Measurements from ENCODE around the gene SLC25A43. TPM values are rescaled to one million over a fixed set of nuclear protein-coding genes. Genes with fewer than 3 reads are reported as not detected.
A peak's percentile ranks its signal among the peaks of the same experiment; 100 is the strongest.

SLC25A43 gene
- total RNA-seq, 1 donor from 2014 or later: 13.4 TPM

DNA sequence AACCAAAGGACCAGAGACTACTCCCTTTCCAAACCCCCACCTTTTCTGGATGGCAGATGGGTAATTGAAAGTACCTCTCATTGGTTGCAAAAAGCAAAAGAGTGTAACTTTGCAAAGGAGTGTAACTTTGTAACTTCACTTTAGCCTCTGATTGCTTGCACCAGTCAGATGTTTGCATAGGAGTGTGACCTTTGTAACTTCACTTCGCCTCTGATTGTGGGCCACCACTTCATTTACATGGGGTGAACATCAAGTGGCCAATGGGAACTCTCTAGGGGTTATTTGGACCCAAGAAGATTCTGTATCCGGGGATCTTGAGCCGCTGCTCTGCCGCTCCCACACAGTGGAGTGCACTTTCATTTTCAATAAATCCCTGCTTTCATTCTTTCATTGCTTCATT is 9.9 kb upstream of the SLC25A43 start:
- no peak overlapping the region for H3K4me3 Mint-ChIP-seq (ENCODE audit: low read depth)
- H3K36me3 Mint-ChIP-seq (ENCODE audit: low read depth): no peaks in the 10 kb centered on the region
- DNase-seq (ENCODE audit: low spot score): no peak
- peaks cover 6% of the 10 kb centered on the region for H3K27me3 Mint-ChIP-seq (ENCODE audit: low read depth)
- intact Hi-C loops (cut with micrococcal nuclease): no loop called here
- peaks cover 1% of the 10 kb centered on the region for H3K4me1 Mint-ChIP-seq (ENCODE audit: low read depth)
- H3K27ac Mint-ChIP-seq: no peak overlapping the region
- H3K9me3 Mint-ChIP-seq: no peaks in the 10 kb centered on the region

DNA sequence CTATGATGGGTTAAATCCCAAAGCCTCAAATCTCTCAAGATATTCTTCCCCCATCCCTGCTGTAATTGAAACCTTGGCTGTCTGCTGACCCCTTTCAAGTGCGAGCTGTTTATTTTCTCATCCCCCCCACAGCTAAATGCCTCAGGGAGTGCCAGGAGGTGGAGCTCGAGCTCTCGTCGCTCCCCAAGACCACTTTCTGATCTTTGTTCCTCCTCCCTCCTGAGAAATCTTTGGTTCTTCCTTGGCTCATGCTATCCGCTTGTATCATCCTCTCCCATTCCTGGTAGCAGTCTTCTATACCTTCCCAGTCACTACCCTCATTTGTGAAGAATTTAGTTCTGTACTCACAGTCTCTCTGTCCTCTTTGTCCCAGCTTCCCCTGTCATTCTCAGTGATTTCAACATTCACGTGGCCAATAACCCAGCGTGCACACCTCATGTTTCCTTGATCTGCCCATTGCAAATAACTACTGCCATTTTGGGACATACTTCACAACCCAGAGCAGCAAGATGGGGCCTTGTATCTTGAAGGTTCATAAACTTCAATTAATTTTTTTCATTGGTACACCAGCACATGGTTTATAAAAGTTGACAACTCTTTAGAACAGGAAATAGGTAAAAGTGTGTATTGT is 9.2 kb upstream of the SLC25A43 start:
- no peak overlapping the region for H3K27ac Mint-ChIP-seq
- H3K4me3 Mint-ChIP-seq (ENCODE audit: low read depth): no peak overlapping the region
- intact Hi-C loops (cut with micrococcal nuclease): no loop called here
- DNase-seq (ENCODE audit: low spot score): no peak
- peaks cover 1% of the 10 kb centered on the region for H3K4me1 Mint-ChIP-seq (ENCODE audit: low read depth)
- no peaks in the 10 kb centered on the region for H3K9me3 Mint-ChIP-seq
- no peaks in the 10 kb centered on the region for H3K36me3 Mint-ChIP-seq (ENCODE audit: low read depth)
- peaks cover 6% of the 10 kb centered on the region for H3K27me3 Mint-ChIP-seq (ENCODE audit: low read depth)

DNA sequence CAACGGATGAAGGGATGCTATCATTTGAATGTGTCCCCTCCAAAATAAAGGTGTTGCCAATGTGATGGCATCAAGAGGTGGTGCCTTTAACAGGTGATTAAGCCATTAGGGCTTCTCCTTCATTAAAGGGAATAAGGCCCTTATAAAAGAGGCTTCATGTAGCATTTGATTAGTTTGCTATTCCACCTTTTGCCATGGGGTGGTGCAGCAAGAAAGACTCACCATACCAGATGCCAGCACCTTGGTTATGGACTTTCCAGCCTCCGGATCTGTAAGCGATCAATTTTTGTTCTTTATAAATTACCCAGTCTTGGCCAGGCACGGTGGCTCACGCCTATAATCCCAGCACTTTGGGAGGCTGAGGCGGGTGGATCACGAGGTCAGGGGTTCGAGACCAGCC is 7.9 kb upstream of the SLC25A43 start:
- intact Hi-C loops (cut with micrococcal nuclease): no loop called here
- H3K36me3 Mint-ChIP-seq (ENCODE audit: low read depth): no peaks in the 10 kb centered on the region
- no peak for DNase-seq (ENCODE audit: low spot score)
- H3K4me1 Mint-ChIP-seq (ENCODE audit: low read depth): peaks cover 1% of the 10 kb centered on the region
- no peak overlapping the region for H3K4me3 Mint-ChIP-seq (ENCODE audit: low read depth)
- H3K9me3 Mint-ChIP-seq: no peaks in the 10 kb centered on the region
- peaks cover 8% of the 10 kb centered on the region for H3K27me3 Mint-ChIP-seq (ENCODE audit: low read depth)
- H3K27ac Mint-ChIP-seq: no peak overlapping the region

DNA sequence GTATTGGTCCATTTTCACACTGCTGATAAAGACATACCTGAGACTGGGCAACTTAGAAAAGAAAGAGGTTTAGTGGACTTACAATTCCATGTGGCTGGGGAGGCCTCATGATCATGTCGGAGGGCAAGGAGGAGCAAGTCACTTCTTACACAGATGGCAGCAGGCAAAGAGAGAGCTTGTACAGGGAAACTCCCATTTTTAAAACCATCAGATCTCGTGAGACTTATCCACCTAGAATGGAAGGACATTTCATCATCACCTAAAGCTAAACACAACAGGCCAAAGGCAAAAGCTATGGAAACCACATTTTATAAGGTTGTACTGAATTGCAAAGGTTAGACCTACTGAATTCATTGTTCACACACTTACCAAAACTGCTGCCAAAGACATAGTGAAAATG is 6.0 kb upstream of the SLC25A43 start:
- Mint-ChIP-seq H3K36me3 (ENCODE audit: low read depth) (no peaks in the 10 kb centered on the region), H3K4me3 (ENCODE audit: low read depth) (no peak overlapping the region), H3K27ac (no peak overlapping the region), H3K9me3 (no peaks in the 10 kb centered on the region), H3K4me1 (ENCODE audit: low read depth) (peaks cover 1% of the 10 kb centered on the region), H3K27me3 (ENCODE audit: low read depth) (peaks cover 8% of the 10 kb centered on the region)
- DNase-seq (ENCODE audit: low spot score): no peak
- intact Hi-C loops (cut with micrococcal nuclease): no loop called here

DNA sequence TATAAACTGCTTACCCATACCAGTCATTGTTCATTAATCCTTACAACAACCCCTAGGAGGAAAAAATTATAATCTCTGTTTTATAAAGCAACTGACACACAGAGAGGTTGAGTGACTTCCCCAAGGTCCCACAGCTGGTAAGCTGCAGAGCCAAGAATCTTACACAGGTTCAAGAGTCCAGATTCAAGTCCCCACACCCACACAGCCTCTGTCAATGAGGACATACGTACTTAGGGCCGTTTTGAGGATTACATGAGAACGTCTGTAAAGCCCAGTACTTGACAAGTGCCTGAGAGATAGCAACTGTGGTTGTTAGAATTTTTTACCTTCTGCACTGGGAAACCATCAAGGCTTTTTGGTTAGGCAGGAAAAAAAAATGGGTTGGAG is 556 bp upstream of the SLC25A43 start:
- peaks cover 5% of the 10 kb centered on the region for H3K27me3 Mint-ChIP-seq (ENCODE audit: low read depth)
- no peak for DNase-seq (ENCODE audit: low spot score)
- peak overlapping the region; percentile 87 for H3K4me3 Mint-ChIP-seq (ENCODE audit: low read depth)
- H3K36me3 Mint-ChIP-seq (ENCODE audit: low read depth): peaks cover 5% of the 10 kb centered on the region
- H3K27ac Mint-ChIP-seq: peak overlapping the region; percentile 78
- H3K9me3 Mint-ChIP-seq: no peaks in the 10 kb centered on the region
- intact Hi-C loops (cut with micrococcal nuclease): loop anchor here (2.0 kb wide), 1 partner anchor 70 kb away; the partner anchor contains the start of gene SLC25A5
- peaks cover 21% of the 10 kb centered on the region for H3K4me1 Mint-ChIP-seq (ENCODE audit: low read depth)

DNA sequence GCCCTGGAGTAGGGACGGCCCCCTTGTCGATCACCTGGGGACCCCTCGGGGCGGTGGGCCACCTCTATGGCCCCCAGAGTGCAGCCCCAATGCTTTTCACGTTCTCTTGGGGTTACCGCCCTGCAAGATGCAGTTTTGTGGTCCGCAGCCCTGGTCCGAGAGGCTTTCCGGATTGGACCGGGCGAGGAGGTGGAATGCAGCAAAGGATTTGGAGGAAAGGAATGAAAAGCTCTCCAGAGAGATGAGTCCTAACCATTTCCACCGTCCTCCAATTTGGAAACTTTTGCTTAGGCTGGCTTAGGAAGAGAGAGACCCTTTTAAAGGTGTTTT is 601 bp downstream of the SLC25A43 start:
- Mint-ChIP-seq H3K36me3 (ENCODE audit: low read depth) (peaks cover 5% of the 10 kb centered on the region), H3K4me1 (ENCODE audit: low read depth) (peaks cover 21% of the 10 kb centered on the region), H3K9me3 (no peaks in the 10 kb centered on the region), H3K27ac (no peak overlapping the region), H3K4me3 (ENCODE audit: low read depth) (peak overlapping the region; percentile 75), H3K27me3 (ENCODE audit: low read depth) (peaks cover 2% of the 10 kb centered on the region)
- DNase-seq (ENCODE audit: low spot score): no peak
- intact Hi-C loops (cut with micrococcal nuclease): loop anchor here (2.0 kb wide), 1 partner anchor 69 kb away; the partner anchor contains the start of gene SLC25A5

DNA sequence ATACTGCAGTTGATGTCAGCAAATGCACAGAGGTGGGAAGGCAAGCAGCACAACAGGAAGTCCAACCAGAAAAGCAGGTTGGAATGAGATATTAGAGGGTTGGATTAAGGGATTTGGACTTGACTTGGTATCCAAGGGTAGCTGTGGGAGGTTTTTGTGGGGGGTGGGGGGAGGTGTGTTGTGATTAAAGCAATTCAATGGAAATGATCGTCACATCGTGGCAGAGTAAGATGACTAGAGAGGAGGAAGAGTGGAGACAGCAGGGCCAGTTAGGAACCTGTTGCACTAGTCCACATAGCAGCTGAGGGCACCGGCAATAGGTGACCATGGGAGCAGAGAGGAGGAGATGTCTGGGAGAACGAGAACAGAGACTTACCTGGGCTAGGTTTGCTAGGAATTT is 2.4 kb downstream of the SLC25A43 start:
- intact Hi-C loops (cut with micrococcal nuclease): no loop called here
- Mint-ChIP-seq H3K9me3 (no peaks in the 10 kb centered on the region), H3K36me3 (ENCODE audit: low read depth) (peaks cover 5% of the 10 kb centered on the region), H3K27ac (no peak overlapping the region), H3K4me3 (ENCODE audit: low read depth) (no peak overlapping the region), H3K4me1 (ENCODE audit: low read depth) (peaks cover 21% of the 10 kb centered on the region), H3K27me3 (ENCODE audit: low read depth) (no peaks in the 10 kb centered on the region)
- no peak for DNase-seq (ENCODE audit: low spot score)

DNA sequence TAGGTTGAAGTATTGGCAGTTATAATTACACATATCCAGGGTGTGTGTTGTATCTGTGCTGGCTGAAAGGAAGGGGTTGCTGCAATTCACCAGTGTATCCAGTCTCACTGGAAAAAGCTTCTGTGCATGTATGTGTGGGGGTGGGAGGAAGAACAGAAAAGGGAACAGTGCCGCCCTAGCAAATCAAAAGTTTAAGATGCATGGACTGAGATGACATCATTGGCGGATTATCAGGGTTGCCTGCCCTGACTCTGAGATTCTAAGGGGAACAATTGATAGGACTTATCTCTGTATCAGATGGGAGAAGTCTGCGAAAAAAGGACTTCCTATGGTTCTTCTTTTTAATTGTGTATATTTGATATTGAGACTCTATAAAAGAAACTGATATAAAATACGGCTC is 3.5 kb downstream of the SLC25A43 start:
- no peak for DNase-seq (ENCODE audit: low spot score)
- Mint-ChIP-seq H3K27ac (no peak overlapping the region), H3K4me1 (ENCODE audit: low read depth) (peaks cover 21% of the 10 kb centered on the region), H3K9me3 (no peaks in the 10 kb centered on the region), H3K27me3 (ENCODE audit: low read depth) (no peaks in the 10 kb centered on the region), H3K36me3 (ENCODE audit: low read depth) (peaks cover 10% of the 10 kb centered on the region), H3K4me3 (ENCODE audit: low read depth) (no peak overlapping the region)
- intact Hi-C loops (cut with micrococcal nuclease): no loop called here

DNA sequence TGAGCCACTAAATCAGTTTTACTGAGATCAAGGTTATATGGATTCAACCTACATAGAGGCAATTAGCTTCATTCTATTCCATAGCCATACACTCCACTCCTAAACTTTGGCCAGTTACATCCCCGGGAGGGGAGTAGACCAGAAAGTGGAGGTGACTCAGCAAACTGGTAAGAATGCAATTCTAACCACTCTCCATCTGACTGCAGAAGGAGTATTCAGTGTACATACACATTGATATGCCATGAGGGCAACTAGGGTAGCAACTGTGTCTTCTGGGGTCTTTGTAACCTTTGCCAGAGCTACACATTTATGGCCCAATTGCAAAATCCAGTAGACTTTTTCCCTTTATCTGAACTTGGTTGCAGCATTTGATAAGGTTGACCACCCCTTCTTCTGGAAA is 7.6 kb downstream of the SLC25A43 start:
- Mint-ChIP-seq H3K9me3 (no peaks in the 10 kb centered on the region), H3K27me3 (ENCODE audit: low read depth) (no peaks in the 10 kb centered on the region), H3K4me3 (ENCODE audit: low read depth) (no peak overlapping the region), H3K27ac (no peak overlapping the region), H3K36me3 (ENCODE audit: low read depth) (peaks cover 12% of the 10 kb centered on the region), H3K4me1 (ENCODE audit: low read depth) (peaks cover 3% of the 10 kb centered on the region)
- intact Hi-C loops (cut with micrococcal nuclease): no loop called here
- no peak for DNase-seq (ENCODE audit: low spot score)

DNA sequence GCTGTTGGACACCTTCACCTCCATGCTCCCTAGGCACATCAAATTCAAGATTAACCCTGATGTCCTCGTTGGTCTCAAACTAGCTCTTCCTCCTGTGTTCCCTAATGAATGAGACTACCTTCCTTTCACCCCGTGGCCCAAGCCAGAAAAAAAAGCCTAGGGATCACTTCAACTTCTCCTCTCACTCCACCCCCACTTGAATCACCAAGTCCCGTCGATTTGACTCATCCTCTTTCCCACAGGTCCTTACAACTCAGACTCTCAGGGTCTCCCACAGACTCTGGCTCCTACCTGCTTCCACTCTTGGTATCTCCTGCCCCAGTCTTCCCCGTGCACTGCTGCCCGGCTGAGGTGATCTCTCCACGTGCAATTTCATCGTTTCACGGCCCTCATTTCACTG is 8.5 kb downstream of the SLC25A43 start:
- intact Hi-C loops (cut with micrococcal nuclease): no loop called here
- Mint-ChIP-seq H3K4me1 (ENCODE audit: low read depth) (no peaks in the 10 kb centered on the region), H3K9me3 (no peaks in the 10 kb centered on the region), H3K27me3 (ENCODE audit: low read depth) (no peaks in the 10 kb centered on the region), H3K4me3 (ENCODE audit: low read depth) (no peak overlapping the region), H3K36me3 (ENCODE audit: low read depth) (peaks cover 12% of the 10 kb centered on the region), H3K27ac (no peak overlapping the region)
- no peak for DNase-seq (ENCODE audit: low spot score)

DNA sequence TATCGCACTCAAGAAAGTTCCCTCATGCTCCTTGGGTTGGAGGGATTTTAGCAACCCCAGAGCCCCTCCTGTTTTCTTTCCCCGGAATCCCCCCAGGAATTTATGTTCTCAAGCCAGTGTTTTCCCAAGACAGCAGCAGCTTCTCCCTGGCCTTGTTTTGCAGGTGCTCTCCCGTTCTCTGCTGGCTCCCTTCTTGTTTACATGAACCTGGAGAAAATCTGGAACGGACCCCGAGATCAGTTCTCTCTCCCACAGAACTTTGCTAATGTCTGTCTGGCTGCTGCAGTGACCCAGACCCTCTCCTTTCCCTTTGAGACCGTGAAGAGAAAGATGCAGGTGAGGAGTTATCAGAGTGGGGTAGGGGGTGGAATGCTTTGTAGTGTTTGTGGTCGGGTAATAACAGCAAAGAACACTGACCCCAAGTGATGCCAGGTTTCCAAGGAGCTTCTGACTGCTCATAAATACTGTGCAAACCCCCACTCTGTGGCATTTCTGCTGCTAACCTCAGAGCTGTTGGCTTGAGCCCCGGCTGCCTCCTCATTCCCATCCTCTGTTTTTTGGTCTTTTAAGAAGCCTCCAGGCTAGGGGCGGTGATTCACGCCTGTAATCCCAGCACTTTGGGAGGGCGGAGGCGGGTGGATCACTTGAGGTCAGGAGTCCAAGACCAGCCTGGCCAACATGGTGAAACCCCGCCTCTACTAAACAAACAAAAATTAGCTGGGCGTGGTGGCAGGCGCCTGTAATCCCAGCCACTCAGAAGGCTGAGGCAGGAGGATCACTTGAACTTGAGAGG is 11.1 kb downstream of the SLC25A43 start:
- Mint-ChIP-seq H3K27me3 (ENCODE audit: low read depth) (no peaks in the 10 kb centered on the region), H3K4me3 (ENCODE audit: low read depth) (no peak overlapping the region), H3K4me1 (ENCODE audit: low read depth) (no peaks in the 10 kb centered on the region), H3K27ac (no peak overlapping the region), H3K36me3 (ENCODE audit: low read depth) (peaks cover 12% of the 10 kb centered on the region), H3K9me3 (no peaks in the 10 kb centered on the region)
- DNase-seq (ENCODE audit: low spot score): no peak
- intact Hi-C loops (cut with micrococcal nuclease): no loop called here

DNA sequence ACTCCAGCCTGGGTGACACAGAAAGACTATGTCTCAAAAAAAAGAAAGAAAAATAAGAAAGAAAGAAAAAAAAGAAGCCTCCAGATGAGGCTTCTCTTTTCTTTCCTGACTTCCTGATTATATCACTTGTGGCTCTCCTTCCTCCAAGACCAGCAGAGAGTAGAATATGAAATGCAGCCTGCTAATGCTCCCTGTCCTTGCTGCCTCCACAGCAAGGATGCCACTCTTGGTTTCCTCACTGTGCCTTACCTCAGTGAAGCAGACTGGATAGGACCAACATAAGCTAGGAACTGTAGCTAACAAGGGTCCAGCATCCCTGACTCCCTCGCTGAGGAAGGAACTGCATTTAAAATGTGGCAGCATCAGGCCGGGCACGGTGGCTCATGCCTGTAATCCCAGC is 11.7 kb downstream of the SLC25A43 start:
- intact Hi-C loops (cut with micrococcal nuclease): no loop called here
- Mint-ChIP-seq H3K4me1 (ENCODE audit: low read depth) (no peaks in the 10 kb centered on the region), H3K27me3 (ENCODE audit: low read depth) (no peaks in the 10 kb centered on the region), H3K36me3 (ENCODE audit: low read depth) (peaks cover 12% of the 10 kb centered on the region), H3K4me3 (ENCODE audit: low read depth) (no peak overlapping the region), H3K9me3 (no peaks in the 10 kb centered on the region), H3K27ac (no peak overlapping the region)
- no peak for DNase-seq (ENCODE audit: low spot score)

DNA sequence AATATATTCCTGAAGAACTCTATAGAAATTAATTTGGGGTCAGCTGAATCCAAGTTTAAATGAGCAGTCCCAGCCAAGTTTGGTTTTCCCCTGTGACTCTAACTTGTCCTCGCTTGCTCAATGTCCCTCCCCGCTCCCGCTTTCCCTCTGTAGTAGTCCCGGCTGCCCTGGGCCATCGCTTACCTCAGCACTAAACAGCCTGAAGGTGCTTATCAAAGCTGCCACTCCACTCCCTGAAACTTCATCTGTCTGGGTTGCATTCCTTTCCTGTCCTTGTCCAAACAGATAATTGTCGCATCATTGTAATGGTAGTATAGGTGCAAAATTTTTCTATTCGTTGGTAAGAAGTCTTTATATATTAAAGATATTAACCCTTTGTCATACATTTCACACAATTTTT is 12.8 kb downstream of the SLC25A43 start:
- no peak overlapping the region for H3K27ac Mint-ChIP-seq
- no peaks in the 10 kb centered on the region for H3K27me3 Mint-ChIP-seq (ENCODE audit: low read depth)
- intact Hi-C loops (cut with micrococcal nuclease): no loop called here
- H3K36me3 Mint-ChIP-seq (ENCODE audit: low read depth): peaks cover 12% of the 10 kb centered on the region
- H3K9me3 Mint-ChIP-seq: no peaks in the 10 kb centered on the region
- no peaks in the 10 kb centered on the region for H3K4me1 Mint-ChIP-seq (ENCODE audit: low read depth)
- no peak for DNase-seq (ENCODE audit: low spot score)
- H3K4me3 Mint-ChIP-seq (ENCODE audit: low read depth): no peak overlapping the region

Measured in activated T-helper 2 cell treated with anti-CD3 and anti-CD28 coated beads, Interferon-gamma antibody, Interleukin-2, Interleukin-4, amounts not matched to agents 10 μg/mL and 5 μg/mL and 100 μg/mL, durations not matched to agents 14 hours and 24 hours and 36 hours (primary cell).